Measurements from ENCODE around the gene FAM110D. TPM values are rescaled to one million over a fixed set of nuclear protein-coding genes. Genes with fewer than 3 reads are reported as not detected.
A peak's percentile ranks its signal among the peaks of the same experiment; 100 is the strongest.

The FAM110D gene
- total RNA-seq, 4 donors from 2014 or later, result 3.5 to 15.6 (median 6.8) TPM

DNA sequence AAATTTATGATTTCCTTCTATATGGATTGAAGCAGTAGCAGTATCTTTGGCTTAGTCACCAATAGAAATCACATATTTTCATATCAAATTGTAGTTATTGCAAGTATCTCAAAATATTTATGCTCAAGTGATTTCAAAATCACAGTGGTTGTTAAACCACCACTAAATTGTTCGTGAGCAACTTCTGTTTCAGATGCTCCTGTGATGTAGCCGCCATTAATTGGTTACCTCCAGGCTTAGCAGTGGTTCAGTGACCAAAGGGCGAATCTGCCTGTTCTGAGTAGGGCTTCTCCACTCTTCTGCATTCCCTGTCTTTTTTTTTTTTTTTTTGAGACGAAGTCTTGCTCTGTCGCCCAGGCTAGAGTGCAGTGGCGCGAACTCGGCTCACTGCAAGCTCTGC is 16.5 kb downstream of the FAM110D start:
- TF ChIP-seq POLR2A (IDR thresholded peaks at IDR 0.05), result no peak
- TF ChIP-seq, protein P1, sequence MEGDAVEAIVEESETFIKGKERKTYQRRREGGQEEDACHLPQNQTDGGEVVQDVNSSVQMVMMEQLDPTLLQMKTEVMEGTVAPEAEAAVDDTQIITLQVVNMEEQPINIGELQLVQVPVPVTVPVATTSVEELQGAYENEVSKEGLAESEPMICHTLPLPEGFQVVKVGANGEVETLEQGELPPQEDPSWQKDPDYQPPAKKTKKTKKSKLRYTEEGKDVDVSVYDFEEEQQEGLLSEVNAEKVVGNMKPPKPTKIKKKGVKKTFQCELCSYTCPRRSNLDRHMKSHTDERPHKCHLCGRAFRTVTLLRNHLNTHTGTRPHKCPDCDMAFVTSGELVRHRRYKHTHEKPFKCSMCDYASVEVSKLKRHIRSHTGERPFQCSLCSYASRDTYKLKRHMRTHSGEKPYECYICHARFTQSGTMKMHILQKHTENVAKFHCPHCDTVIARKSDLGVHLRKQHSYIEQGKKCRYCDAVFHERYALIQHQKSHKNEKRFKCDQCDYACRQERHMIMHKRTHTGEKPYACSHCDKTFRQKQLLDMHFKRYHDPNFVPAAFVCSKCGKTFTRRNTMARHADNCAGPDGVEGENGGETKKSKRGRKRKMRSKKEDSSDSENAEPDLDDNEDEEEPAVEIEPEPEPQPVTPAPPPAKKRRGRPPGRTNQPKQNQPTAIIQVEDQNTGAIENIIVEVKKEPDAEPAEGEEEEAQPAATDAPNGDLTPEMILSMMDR (IDR thresholded peaks at IDR 0.05), result no peak
- intact Hi-C loops (cut with DNase I), result no loop called here
- peaks cover 18% of the 10 kb centered on the region in 2 donors for H3K4me1 ChIP-seq
- no peak overlapping the region for H3K4me3 ChIP-seq (replicated peaks in 1 of 3)
- WGBS, 2 donors, result 84 to 90% methylated on average over 8 of the region's 8 CpGs
- H3K36me3 ChIP-seq, result no peaks in the 10 kb centered on the region
- no peaks in the 10 kb centered on the region for H3K9me3 ChIP-seq
- H3K27ac ChIP-seq, result no peak overlapping the region
- no peak for DNase-seq
- H3K27me3 ChIP-seq, result no peaks in the 10 kb centered on the region

DNA sequence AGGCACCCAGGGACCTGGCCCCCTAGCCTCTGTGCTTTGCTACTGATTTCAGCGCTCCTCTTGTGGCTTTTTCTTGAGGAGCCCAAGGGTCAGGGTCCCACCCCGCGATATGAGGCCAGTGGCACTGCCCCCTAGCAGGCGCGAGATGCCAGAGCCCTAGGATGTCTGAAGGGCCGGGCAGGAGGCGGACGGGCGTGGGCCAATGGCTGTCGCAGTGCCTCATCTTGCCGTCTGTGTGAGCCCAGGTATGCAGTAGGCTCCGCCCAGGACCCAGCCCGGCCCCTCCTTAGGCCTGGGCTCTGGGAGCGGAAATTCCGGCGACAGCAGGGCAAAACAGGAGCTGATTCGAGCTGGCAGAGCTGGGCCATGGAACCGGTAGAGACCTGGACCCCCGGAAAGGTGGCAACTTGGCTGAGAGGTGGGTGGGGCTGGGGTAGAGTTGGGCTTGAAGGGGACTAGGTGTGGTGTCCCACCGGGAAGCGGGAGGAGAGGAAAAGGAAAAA is 18.4 kb downstream of the FAM110D start, which contains the start of gene CNKSR1:
TSS of gene CNKSR1 (plus strand) at position 310 of the 503 bp plus-strand sequence. CDS start at position 367, 57 bp downstream.
- Histone ChIP-seq H3K27ac (peak within 1 kb of the TSS; percentile 44 to 78 (median 71)), H3K36me3 (peaks cover 2 to 9% of the 10 kb centered on the region in 2 donors), H3K4me1 (peaks cover 8 to 12% of the 10 kb centered on the region in 2 donors), H3K27me3 (no peaks in the 10 kb centered on the region), H3K4me3 (replicated peaks in 1 of 3) (peak within 1 kb of the TSS in 2 of 3 donors; percentile 31 to 55), H3K9me3 (no peaks in the 10 kb centered on the region)
- DNase-seq, result peak; percentile 92 to 93
- intact Hi-C loops (cut with DNase I), result no loop called here
- TF ChIP-seq, protein P1 (IDR thresholded peaks at IDR 0.05), result peak in 1 of 6 experiments; percentile 29
- TF ChIP-seq POLR2A (IDR thresholded peaks at IDR 0.05), result peak in 1 of 2 donors; percentile 71
- 29 to 31% methylated on average over 17 to 20 of the region's 21 CpGs for WGBS, 2 donors

DNA sequence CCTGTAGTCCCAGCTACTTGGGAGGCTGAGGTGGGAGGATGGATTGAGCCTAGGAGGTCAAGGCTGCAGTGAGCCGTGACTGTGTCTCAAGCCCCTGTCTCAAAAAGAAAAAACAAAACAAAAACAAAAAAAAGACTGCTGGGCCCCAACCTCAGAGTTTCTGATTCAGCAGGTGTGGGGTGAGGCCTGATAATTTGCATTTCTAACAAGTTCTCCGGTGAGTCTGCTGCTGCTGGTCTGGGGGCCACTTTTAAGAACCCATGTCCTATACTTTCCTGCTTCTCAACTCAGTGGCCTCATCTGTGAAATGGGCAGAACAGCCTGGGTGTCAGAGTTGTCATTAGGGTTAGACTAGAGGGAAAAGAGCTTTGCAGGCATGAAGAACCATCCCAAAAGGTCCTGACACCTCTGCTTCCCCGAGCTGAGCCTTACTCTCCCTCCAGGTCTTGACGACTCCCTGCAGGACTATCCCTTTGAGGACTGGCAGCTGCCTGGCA is 21.2 kb downstream of the FAM110D start:
- 80 to 85% methylated on average over 2 to 4 of the region's 4 CpGs for WGBS, 2 donors

DNA sequence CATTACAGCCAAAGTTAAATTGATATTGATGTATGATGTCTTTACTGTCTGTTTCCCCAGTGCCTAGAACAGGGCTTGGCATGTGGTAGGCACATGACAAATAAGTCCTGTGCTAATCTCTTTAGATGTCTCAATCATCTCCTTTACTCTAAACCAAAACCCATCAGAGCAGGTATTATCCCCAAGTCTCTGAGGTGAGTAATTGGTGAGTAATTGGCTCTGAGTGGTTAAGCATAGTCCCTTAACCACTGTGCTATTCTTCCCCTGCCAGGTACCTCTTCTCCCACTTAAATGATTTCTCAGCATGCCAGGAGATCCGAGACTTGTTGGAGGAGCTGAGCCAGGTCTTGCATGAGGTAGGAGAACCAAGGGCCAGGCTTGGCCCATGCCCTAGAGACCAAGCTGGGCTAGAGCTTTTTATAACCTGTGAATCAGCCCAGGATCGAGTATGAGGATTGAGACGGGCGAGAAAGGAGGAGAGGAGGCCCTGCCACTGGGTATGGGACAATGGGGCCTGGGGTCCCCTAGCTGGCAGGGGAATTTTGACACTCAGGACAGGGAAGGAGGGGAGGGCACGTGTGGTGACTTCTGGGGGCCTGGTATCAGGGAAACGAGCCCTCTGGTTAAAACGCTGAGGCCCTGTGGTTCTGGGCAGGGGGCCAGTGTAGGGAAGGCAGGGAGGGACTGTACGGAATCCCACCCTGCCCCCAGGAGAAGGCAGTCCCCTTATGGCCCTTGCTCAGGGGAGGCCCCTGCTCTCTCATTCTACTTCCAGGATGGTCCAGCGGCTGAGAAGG is 22.9 kb downstream of the FAM110D start:
- WGBS, 2 donors, result 82% methylated on average over 9 of the region's 9 CpGs

More for the DNA sequence above, 21.2 kb downstream of the FAM110D start:
- intact Hi-C loops (cut with DNase I), result no loop called here
- DNase-seq, result no peak
- H3K4me3 ChIP-seq (replicated peaks in 1 of 3), result no peak overlapping the region
- H3K27me3 ChIP-seq, result no peaks in the 10 kb centered on the region
- TF ChIP-seq, protein P1 (IDR thresholded peaks at IDR 0.05), result no peak
- no peak for TF ChIP-seq POLR2A (IDR thresholded peaks at IDR 0.05)
- H3K4me1 ChIP-seq, result peaks cover 8 to 12% of the 10 kb centered on the region in 2 donors
- H3K9me3 ChIP-seq, result no peaks in the 10 kb centered on the region
- H3K27ac ChIP-seq, result no peak overlapping the region
- H3K36me3 ChIP-seq, result peaks cover 14 to 19% of the 10 kb centered on the region in 2 donors

More for the DNA sequence above, 22.9 kb downstream of the FAM110D start:
- TF ChIP-seq, protein P1 (IDR thresholded peaks at IDR 0.05), result no peak
- TF ChIP-seq POLR2A (IDR thresholded peaks at IDR 0.05), result no peak
- Histone ChIP-seq H3K27me3 (no peaks in the 10 kb centered on the region), H3K4me1 (peaks cover 8 to 12% of the 10 kb centered on the region in 2 donors), H3K27ac (no peak overlapping the region), H3K9me3 (no peaks in the 10 kb centered on the region), H3K4me3 (replicated peaks in 1 of 3) (no peak overlapping the region), H3K36me3 (peaks cover 14 to 20% of the 10 kb centered on the region in 2 donors)
- no peak for DNase-seq
- intact Hi-C loops (cut with DNase I), result no loop called here

Measured in thyroid gland (tissue), 4 donors.